Measurements from ENCODE around the gene PPM1M. TPM values are rescaled to one million over a fixed set of nuclear protein-coding genes. Genes with fewer than 3 reads are reported as not detected.

Gene PPM1M
- total and polyA plus RNA-seq, 2 donors (not counting 1 experiment from before 2014, with no cell fraction given) = 19.7 to 37.8 TPM

GRCh38 chr3:52279596-52279995 lies 34.0 kb downstream of the PPM1M start:
- peak overlapping the region; percentile 72 for H3K4me2 ChIP-seq (ENCODE audit: extremely low read depth, insufficient read depth, low read length)
- no peaks in the 10 kb centered on the region for H3K27me3 ChIP-seq (ENCODE audit: control insufficient read depth, insufficient read depth, low read length)
- no peak overlapping the region for H2AFZ ChIP-seq (ENCODE audit: low read length)
- H3K27ac ChIP-seq (ENCODE audit: insufficient read depth, low read length) = peak overlapping the region; percentile 74
- no peaks in the 10 kb centered on the region for H3K9me3 ChIP-seq (ENCODE audit: control insufficient read depth, insufficient read depth, low read depth, low read length)
- TF ChIP-seq CTCF (conservative IDR thresholded peaks at IDR 0.05 in 1 of 2, IDR thresholded peaks at IDR 0.05 in 1 of 2; ENCODE audit: low read depth in 1 of 2, low read length in 2 of 2) (no peak), EZH2 (IDR thresholded peaks at IDR 0.05; ENCODE audit: low read length, missing control alignments) (no peak)
- no peak overlapping the region for H3K9ac ChIP-seq (ENCODE audit: insufficient read depth, low read length)
- peaks cover 3% of the 10 kb centered on the region for H4K20me1 ChIP-seq (ENCODE audit: control insufficient read depth, extremely low read depth, insufficient read depth, low read length)
- no peaks in the 10 kb centered on the region for H3K36me3 ChIP-seq (ENCODE audit: control insufficient read depth, insufficient read depth, low read length)
- peak overlapping the region; percentile 61 to 96 (median 83) for H3K4me3 ChIP-seq (replicated peaks in 1 of 4; ENCODE audit: control extremely low read depth in 1 of 4, insufficient read depth in 1 of 4, low read depth in 3 of 4, low read length in 4 of 4)
- no peak for DNase-seq (ENCODE audit: low read depth in 2 of 2)
- H3K4me1 ChIP-seq (ENCODE audit: control insufficient read depth, extremely low read depth, insufficient read depth, low read length) = peaks cover 5% of the 10 kb centered on the region
- H3K79me2 ChIP-seq (ENCODE audit: control insufficient read depth, insufficient read depth, low read length) = peaks cover 35% of the 10 kb centered on the region

- Histone ChIP-seq H3K36me3 (ENCODE audit: control insufficient read depth, insufficient read depth, low read length) (no peaks in the 10 kb centered on the region), H3K79me2 (ENCODE audit: control insufficient read depth, insufficient read depth, low read length) (peaks cover 31% of the 10 kb centered on the region), H3K4me1 (ENCODE audit: control insufficient read depth, extremely low read depth, insufficient read depth, low read length) (peaks cover 5% of the 10 kb centered on the region), H3K27me3 (ENCODE audit: control insufficient read depth, insufficient read depth, low read length) (no peaks in the 10 kb centered on the region), H3K9me3 (ENCODE audit: control insufficient read depth, insufficient read depth, low read depth, low read length) (no peaks in the 10 kb centered on the region), H3K27ac (ENCODE audit: insufficient read depth, low read length) (peak overlapping the region; percentile 9), H2AFZ (ENCODE audit: low read length) (peak overlapping the region; percentile 29), H3K9ac (ENCODE audit: insufficient read depth, low read length) (no peak overlapping the region), H3K4me3 (replicated peaks in 1 of 4; ENCODE audit: control extremely low read depth in 1 of 4, insufficient read depth in 1 of 4, low read depth in 3 of 4, low read length in 4 of 4) (peak overlapping the region in 1 of 4 experiments; percentile 23), H3K4me2 (ENCODE audit: extremely low read depth, insufficient read depth, low read length) (peak overlapping the region; percentile 45), H4K20me1 (ENCODE audit: control insufficient read depth, extremely low read depth, insufficient read depth, low read length) (peaks cover 3% of the 10 kb centered on the region)
- no peak for TF ChIP-seq CTCF (conservative IDR thresholded peaks at IDR 0.05 in 1 of 2, IDR thresholded peaks at IDR 0.05 in 1 of 2; ENCODE audit: low read depth in 1 of 2, low read length in 2 of 2)
- no peak for TF ChIP-seq EZH2 (IDR thresholded peaks at IDR 0.05; ENCODE audit: low read length, missing control alignments)
- peak; percentile 59 to 60 for DNase-seq (ENCODE audit: low read depth in 2 of 2)
These were observed 34.5 kb downstream of the PPM1M start for GRCh38 chr3:52280050-52280461.

- Histone ChIP-seq H4K20me1 (ENCODE audit: control insufficient read depth, extremely low read depth, insufficient read depth, low read length) (no peaks in the 10 kb centered on the region), H3K27me3 (ENCODE audit: control insufficient read depth, insufficient read depth, low read length) (no peaks in the 10 kb centered on the region), H3K27ac (ENCODE audit: insufficient read depth, low read length) (no peak overlapping the region), H2AFZ (ENCODE audit: low read length) (no peak overlapping the region), H3K4me2 (ENCODE audit: extremely low read depth, insufficient read depth, low read length) (no peak overlapping the region), H3K79me2 (ENCODE audit: control insufficient read depth, insufficient read depth, low read length) (peaks cover 10% of the 10 kb centered on the region), H3K4me3 (replicated peaks in 1 of 4; ENCODE audit: control extremely low read depth in 1 of 4, insufficient read depth in 1 of 4, low read depth in 3 of 4, low read length in 4 of 4) (no peak overlapping the region), H3K36me3 (ENCODE audit: control insufficient read depth, insufficient read depth, low read length) (no peaks in the 10 kb centered on the region), H3K9me3 (ENCODE audit: control insufficient read depth, insufficient read depth, low read depth, low read length) (no peaks in the 10 kb centered on the region), H3K4me1 (ENCODE audit: control insufficient read depth, extremely low read depth, insufficient read depth, low read length) (peaks cover 3% of the 10 kb centered on the region), H3K9ac (ENCODE audit: insufficient read depth, low read length) (no peak overlapping the region)
- no peak for DNase-seq (ENCODE audit: low read depth in 2 of 2)
- TF ChIP-seq CTCF (conservative IDR thresholded peaks at IDR 0.05 in 1 of 2, IDR thresholded peaks at IDR 0.05 in 1 of 2; ENCODE audit: low read depth in 1 of 2, low read length in 2 of 2) (no peak), EZH2 (IDR thresholded peaks at IDR 0.05; ENCODE audit: low read length, missing control alignments) (no peak)
These were observed 36.6 kb downstream of the PPM1M start for GRCh38 chr3:52281981-52282801.
